Calu3 (cell line): Measurements from ENCODE around the gene PNKD. TPM values are rescaled to one million over a fixed set of nuclear protein-coding genes. Genes with fewer than 3 reads are reported as not detected.

ENCODE experiments used
- BruUV-seq: library from RNA; stranded (reverse); fragments of 400-500 nt; replicated peaks from 2 replicates; lab custom pipeline; 2021; lab: Mats Ljungman, UMichigan
- CTCF ChIA-PET: fragments of 300-600 bp; sonication (Branson Sonifier 250); formaldehyde crosslinking; loops from one replicate; lab custom pipeline; 2022; ENCODE audit warnings: antibody characterized with exemption; lab: Charles Lee
- DNase-seq: peaks from one replicate; pipeline ENCODE4 v3.0.0; 2022
- H3K27ac Mint-ChIP-seq: one replicate; pipeline ENCODE4 v1.8.0; 2022; ENCODE audit warnings: mixed read lengths; ENCODE audit not compliant: unreplicated experiment
- H3K27me3 Mint-ChIP-seq: one replicate; pipeline ENCODE4 v1.8.0; 2022; ENCODE audit warnings: mixed read lengths; ENCODE audit not compliant: unreplicated experiment
- H3K36me3 Mint-ChIP-seq: one replicate; pipeline ENCODE4 v1.8.0; 2022; ENCODE audit warnings: mild to moderate bottlenecking, moderate library complexity, mixed read lengths; ENCODE audit not compliant: insufficient read depth, unreplicated experiment
- H3K4me1 Mint-ChIP-seq: one replicate; pipeline ENCODE4 v1.8.0; 2022; ENCODE audit warnings: mild to moderate bottlenecking, low read depth, mixed read lengths; ENCODE audit not compliant: unreplicated experiment
- H3K4me3 Mint-ChIP-seq: one replicate; pipeline ENCODE4 v1.8.0; 2022; ENCODE audit warnings: mild to moderate bottlenecking, low read depth, moderate library complexity, mixed read lengths; ENCODE audit not compliant: unreplicated experiment
- H3K9me3 Mint-ChIP-seq: one replicate; pipeline ENCODE4 v1.8.0; 2022; ENCODE audit warnings: low read depth, mixed read lengths; ENCODE audit not compliant: unreplicated experiment
- CTCF ChIP-seq: fragments of 200-600 bp; IDR thresholded peaks from one replicate; pipeline ENCODE4 v1.8.0; 2022; ENCODE audit warnings: antibody characterized with exemption; ENCODE audit not compliant: unreplicated experiment
- intact Hi-C: fragments of 100-400 bp; cut with micrococcal nuclease; formaldehyde crosslinking; loops from one replicate; pipeline ENCODE4 v1.10.0; 2022; ENCODE audit not compliant: unreplicated experiment
- total RNA-seq: library from RNA; stranded (reverse); gene quantifications from 2 replicates; pipeline ENCODE4 v1.2.3, GENCODE V29; 2022

Gene PNKD
- total RNA-seq, 1 experiment from 2014 or later, result 46.8 TPM

GRCh38 chr2:218327451-218328210 lies 57.3 kb downstream of the PNKD start:
- no TSS peak for BruUV-seq
- Mint-ChIP-seq H3K9me3 (no peaks in the 10 kb centered on the region), H3K36me3 (peaks cover 17% of the 10 kb centered on the region), H3K27me3 (no peaks in the 10 kb centered on the region), H3K4me3 (no peak overlapping the region), H3K27ac (no peak overlapping the region), H3K4me1 (peaks cover 12% of the 10 kb centered on the region)
- intact Hi-C loops, result no loop called here
- no peak for TF ChIP-seq CTCF
- no peak for DNase-seq
- CTCF ChIA-PET, result interaction anchor here (0.6 to 0.7 kb wide), 2 partner anchors 30 to 372 kb away, joined by 3 read pairs; no protein-coding TSS in a partner anchor

- Mint-ChIP-seq H3K36me3 (peaks cover 10% of the 10 kb centered on the region), H3K9me3 (no peaks in the 10 kb centered on the region), H3K27me3 (no peaks in the 10 kb centered on the region), H3K4me1 (peaks cover 9% of the 10 kb centered on the region), H3K27ac (no peak overlapping the region), H3K4me3 (no peak overlapping the region)
- no peak for TF ChIP-seq CTCF
- intact Hi-C loops, result no loop called here
- BruUV-seq, result no TSS peak
- CTCF ChIA-PET, result interaction anchor here (0.6 to 0.7 kb wide), 2 partner anchors 29 to 373 kb away, joined by 3 read pairs; no protein-coding TSS in a partner anchor
- no peak for DNase-seq
Measured at GRCh38 chr2:218328294-218328693, 58.0 kb downstream of the PNKD start.

GRCh38 chr2:218329027-218329825 lies 58.9 kb downstream of the PNKD start:
- H3K4me1 Mint-ChIP-seq, result peaks cover under 1% of the 10 kb centered on the region
- H3K27me3 Mint-ChIP-seq, result no peaks in the 10 kb centered on the region
- H3K27ac Mint-ChIP-seq, result no peak overlapping the region
- DNase-seq, result no peak
- peaks cover under 1% of the 10 kb centered on the region for H3K36me3 Mint-ChIP-seq
- intact Hi-C loops, result no loop called here
- no TSS peak for BruUV-seq
- H3K9me3 Mint-ChIP-seq, result no peaks in the 10 kb centered on the region
- H3K4me3 Mint-ChIP-seq, result no peak overlapping the region
- CTCF ChIA-PET, result no interaction called here
- no peak for TF ChIP-seq CTCF

GRCh38 chr2:218329826-218330593 lies 59.7 kb downstream of the PNKD start:
- DNase-seq, result no peak
- intact Hi-C loops, result no loop called here
- Mint-ChIP-seq H3K4me3 (no peak overlapping the region), H3K27me3 (no peaks in the 10 kb centered on the region), H3K9me3 (no peaks in the 10 kb centered on the region), H3K4me1 (no peaks in the 10 kb centered on the region), H3K27ac (no peak overlapping the region), H3K36me3 (no peaks in the 10 kb centered on the region)
- no peak for TF ChIP-seq CTCF
- CTCF ChIA-PET, result no interaction called here
- BruUV-seq, result no TSS peak
